ENCODE data around the gene TBC1D1.
A peak's percentile ranks its signal among the peaks of the same experiment; 100 is the strongest.
"Not testable (repeated sequence)": the region's sequence is repeated elsewhere in the genome, so short reads cannot be mapped to it uniquely, and the experiment has no call there.

Gene TBC1D1

DNA sequence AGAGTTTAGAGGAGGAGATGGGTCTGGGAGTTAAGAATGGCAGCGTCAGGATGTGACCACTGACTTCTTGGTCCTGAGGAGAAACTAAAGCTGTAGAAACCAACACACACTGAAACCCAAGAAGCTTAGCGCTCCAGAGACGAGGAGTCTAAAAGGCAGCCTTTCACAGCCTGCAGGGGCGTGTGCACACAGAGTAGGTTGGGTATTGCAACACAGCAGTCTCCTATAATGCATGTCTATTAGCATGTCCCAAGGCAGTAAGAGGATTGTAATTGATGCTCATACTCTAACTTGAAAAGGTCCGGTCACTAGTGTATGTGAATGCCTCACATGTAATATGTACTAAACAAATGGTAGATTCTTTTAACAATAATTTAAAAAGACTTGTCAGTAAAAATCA is 126.7 kb downstream of the TBC1D1 start:
- no peak for DNase-seq

DNA sequence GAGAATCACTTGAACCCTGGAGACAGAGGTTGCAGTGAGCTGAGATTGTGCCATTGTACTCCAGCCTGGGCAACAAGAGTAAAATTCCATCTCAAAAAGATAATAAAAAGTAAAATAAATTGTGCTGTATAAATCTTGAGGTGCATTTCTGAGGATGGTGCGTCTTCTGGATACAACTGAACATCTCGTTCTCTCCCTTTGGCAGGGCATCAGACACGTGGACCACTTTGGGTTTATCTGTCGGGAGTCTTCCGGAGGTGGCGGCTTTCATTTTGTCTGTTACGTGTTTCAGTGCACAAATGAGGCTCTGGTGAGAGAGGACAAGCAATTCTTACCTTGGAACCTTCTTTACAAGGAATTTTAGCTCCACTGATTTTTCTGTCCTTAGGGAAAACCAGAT is 129.5 kb downstream of the TBC1D1 start:
- DNase-seq, result no peak

DNA sequence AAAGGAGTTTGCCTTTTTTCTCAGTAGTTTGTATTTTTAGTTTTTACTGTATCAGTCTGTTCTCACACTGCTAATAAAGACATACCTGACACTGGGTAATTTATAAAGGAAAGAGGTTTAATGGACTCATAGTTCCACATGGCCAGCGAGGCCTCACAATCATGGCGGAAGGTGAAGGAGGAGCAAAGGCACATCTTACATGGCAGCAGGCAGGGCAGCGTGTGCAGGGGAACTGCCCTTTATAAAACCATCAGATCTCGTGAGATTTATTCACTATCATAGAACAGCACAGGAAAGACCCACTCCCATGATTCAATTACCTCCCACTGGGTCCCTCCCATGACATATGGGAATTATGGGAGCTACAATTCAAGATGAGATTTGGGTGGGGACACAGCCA is 130.1 kb downstream of the TBC1D1 start:
- not testable (repeated sequence) for DNase-seq

DNA sequence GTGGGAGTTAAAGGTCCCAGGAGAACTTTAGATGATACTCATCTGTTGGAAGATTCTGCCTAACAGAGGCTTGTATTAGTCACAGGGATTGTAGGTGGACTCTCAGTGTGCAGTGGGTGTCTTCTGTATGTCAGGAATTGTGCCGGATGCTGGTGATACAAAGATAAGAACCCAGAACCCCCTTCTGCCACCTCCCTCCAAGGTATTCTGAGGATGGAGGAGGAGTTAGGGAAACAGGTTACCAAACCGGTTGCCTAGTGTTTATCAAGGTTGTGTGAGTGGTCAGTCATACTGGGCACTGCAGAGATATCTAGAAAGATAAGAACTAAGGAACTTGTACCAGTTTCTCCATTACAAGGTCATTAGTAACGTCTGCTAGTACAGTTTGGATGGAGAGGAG is 130.9 kb downstream of the TBC1D1 start:
- no peak for DNase-seq

DNA sequence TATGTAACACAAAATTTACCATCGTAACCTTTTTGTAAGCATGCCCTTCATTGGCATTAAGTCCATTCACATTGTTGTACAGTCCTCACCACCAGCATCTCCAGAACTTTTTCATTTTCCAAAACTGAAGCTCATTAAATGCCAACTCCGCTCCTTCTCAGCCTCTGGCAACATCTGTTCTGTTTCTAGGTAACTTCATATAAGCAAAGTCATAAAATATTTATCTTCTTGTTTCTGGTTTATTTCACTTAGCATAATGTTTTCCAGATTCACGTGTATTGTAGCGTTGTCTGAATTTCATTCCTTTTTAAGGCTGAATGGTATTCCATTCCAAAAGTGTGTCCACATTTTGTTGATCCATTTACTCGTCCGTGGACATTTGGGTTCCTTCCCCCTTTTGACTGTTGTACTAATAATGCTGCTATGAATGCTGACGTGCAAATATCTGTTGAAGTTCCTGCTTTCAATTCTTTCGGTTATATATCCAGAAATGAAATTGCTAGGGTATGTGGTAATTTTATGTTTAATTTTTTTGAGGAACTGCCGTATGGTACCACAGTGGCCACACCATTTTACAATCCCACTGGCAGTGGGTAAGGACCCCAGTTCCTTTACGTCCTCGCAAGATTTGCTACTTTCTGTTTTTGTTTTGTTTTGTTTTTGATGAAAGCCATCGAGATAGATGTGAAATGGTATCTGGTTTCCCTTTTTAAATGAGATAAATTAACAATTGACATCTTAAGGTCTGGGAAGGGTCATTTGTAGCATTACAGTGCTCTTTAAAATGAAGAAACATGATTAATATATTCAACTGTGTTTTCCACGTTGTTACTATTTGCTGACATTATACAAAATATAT is 132.7 kb downstream of the TBC1D1 start:
- DNase-seq, result no peak

DNA sequence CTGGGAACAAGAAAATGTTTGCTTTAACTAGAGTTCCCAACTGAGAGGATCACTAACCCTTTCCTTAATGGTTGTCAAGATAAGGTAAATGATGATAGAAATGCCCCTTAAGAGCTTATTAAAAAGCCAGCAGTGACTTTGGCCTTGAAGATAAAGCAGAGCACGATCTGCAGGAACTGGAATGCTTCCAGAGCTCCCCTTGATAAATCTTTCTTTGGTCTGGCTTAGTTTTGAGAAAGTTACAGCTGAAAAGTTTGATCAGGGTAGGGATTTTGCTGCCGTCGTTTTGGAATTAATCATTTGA is 133.3 kb downstream of the TBC1D1 start:
- DNase-seq, result no peak

DNA sequence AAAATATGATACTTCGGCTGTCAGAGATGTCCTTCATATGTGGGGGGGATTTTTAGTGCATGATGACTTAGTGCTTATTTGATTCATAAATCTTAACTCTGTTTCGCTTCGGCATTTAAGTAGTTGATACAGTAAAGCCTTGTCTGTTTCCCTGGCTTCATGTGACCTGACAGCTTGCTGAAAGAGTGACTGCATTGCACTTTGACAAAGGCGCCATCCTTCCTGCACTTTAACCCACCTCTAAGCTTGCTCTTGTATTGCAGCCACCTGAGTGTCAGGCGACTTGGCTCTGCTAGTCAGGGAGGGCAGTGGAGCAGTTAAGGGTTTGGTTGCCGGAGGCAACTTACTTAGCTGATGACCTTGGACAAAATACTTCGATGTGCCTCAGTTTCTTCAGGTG is 134.8 kb downstream of the TBC1D1 start:
- no peak for DNase-seq

DNA sequence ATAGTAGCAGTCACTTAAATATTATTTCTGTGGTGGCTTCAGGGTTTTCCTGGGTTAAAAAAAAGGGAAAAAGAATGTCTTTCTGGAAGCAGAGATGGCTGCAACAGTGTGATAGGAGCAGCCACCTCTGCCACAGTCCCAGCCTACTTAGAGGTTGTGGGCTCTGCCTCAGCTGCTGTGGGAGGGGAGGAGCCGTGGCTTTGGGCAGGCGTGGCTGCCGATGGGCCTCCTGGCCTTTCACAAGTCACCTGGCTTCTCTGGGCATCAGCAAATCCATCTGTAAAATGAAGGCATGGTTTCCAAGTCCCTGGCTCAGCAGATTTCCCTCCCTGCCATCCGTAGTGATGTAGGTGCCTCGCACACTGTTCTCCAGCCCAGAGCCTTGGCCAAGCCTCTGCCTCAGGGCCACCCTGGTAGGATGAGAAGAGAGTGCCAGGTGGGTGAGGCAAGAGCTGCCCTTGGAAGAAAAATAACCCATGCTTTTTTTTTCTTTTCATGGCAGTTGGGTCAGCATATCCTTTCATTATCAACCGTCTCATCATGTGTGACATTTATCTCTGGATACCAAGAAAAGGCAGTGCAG is 135.4 kb downstream of the TBC1D1 start:
- no peak for DNase-seq

DNA sequence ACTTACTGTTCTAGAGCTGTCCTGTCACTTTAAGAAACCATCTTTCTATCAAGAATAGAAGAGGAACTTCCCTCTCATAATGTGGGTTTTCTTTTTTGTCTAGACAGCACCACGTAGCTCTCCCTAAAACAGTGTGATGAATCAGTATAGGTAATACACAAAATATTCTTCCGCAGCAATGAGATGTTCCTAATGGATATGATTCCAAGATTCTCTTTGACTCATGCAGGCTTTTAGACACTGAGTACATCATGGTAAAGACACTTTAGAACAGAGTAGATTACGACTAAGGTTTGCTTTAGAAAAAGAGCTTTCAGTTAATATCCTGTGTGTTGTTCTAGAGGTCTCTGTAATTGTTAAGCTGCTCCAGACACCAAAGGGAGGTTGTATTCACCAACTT is 139.1 kb downstream of the TBC1D1 start:
- no peak for DNase-seq

DNA sequence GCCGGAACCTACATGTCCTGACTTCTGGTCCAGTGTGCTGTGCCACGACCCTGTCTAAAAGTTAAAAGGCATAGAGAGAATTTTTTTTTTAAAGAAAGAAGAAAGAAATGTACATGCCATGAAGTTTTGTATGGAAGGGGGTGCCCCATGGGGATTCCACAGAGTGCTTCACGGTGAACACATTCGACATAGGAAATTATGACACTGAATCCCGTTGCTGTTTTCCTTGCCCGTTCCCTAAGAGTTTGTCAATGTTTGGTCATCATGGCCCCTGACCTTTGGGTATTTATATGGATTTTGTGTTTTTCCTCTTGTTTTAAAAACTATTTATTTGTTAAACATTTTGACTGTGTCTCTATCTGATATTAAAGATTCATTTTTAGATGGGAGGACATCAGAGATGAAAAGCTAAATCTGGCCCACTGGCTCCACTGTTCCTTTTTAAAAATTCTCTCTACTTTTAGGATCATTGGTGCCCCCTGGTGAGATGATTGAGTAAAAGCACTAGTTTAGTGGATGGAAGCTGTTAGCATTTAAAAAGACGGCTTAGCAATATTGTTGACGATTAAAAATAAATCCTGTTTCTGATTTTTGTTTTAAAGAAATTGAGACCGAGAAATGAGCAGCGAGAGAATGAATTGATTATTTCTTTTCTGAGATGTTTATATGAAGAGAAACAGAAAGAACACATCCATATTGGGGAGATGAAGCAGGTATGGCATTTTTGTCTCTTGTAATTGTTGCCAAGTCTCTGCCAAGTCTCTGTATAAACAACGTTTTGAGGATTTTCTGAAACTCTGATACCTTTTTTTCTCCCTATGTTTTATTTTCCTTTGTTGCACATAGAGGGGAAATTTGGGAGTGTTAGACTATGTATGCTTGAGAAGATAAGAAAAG is 144.3 kb downstream of the TBC1D1 start:
- DNase-seq, result no peak

DNA sequence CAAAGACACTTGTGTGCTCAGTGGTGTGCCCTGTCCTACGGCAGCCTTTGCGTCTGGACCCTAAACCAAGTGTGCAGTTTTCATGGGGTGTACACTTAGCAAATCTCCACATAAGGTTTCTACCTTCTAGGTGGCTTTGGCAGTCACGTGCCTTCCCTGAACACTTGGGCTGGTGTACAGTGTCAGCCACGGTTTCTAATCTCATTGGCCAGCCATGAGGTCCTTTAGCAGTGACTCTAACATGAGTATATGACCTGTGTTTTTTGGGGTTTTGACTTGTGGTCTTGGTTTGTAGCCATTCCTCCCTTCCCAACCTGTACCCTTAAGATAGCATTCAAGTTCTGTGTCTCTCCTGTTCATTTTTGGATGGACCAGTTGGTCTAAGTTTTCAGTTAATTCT is 145.7 kb downstream of the TBC1D1 start:
- no peak for DNase-seq

DNA sequence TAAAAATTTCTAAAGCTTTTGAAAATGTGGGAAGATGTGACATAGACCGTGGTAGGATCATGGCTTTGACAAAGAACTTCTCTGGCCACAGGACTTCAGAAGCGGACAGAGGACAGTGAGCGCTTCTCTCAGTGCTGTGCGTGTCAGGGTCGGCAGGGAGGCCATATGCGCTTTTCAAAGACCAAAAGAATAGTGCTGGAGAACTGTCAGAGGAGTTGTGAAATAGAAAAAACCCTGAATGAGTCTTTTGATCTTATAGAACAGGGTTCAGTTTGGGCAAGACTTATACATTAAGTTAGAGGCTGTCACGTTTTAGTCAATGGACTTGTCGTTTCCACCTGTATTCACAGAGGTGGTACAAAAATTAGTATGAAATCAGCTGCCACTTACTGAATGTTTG is 146.7 kb downstream of the TBC1D1 start:
- no peak for DNase-seq

DNA sequence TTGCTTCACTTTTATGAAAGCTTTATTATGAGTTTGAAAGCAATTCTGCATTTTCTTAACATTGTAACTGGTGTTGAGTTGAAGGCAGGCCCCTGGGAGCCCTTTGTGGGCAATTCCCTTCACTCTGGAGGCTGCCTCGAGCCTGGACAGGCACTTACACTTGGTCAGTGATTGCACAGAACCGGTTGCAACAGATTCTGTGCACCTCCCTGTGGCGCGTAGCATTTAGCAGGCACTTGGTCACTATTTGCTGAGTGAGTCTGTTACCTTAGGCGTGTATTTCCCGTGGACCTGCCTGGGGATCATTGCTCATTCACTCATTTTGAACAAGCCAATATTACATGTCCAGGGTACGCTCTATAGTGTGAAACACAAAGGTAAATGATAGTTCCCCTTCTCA is 149.7 kb downstream of the TBC1D1 start:
- no peak for DNase-seq

DNA sequence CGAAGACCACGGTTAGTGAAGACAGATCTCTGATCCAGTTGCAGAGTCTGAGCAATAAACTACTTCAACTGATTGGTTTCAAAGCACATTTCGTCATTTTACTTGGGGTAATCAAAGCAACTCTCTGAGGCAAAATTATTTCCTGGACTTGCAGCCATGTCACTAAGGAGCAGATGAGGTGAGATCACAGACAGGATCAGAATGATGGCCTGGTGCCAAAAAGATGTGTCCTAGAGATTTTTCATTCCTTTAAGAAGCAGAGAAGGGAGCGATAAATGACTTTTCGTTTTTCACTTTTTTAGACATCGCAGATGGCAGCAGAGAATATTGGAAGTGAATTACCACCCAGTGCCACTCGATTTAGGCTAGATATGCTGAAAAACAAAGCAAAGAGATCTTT is 153.2 kb downstream of the TBC1D1 start:
- no peak for DNase-seq

DNA sequence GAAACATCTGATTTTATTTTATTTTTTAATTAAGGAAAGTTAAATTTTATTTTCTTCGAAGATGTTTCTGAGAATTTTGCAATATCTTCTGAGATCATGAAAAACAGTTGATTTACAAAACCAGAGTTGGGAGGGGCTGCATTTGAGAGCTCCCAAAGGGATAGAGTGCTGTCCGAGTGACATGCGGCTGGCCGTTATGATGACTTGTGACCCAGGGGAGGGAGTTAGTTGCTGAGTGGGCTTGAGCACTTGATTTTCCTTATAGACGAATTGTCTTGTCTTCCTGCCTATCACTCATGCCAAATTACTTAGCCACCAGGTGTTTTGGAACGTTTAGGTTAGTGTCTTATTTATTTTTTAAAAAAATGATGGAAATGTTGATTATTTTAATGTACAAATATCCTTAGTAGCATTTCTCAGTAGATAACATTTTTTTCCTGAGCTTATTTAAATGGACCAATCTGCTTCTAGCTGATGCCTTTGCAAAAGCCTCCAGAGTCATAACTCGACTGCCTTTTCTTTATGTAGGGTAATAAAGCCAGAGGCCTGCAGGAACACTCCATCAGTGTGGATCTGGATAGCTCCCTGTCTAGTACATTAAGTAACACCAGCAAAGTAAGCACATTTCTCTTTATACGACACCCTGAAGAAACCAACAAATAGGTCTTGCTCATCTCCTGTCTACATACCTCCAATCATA is 154.6 kb downstream of the TBC1D1 start:
- DNase-seq, result no peak

DNA sequence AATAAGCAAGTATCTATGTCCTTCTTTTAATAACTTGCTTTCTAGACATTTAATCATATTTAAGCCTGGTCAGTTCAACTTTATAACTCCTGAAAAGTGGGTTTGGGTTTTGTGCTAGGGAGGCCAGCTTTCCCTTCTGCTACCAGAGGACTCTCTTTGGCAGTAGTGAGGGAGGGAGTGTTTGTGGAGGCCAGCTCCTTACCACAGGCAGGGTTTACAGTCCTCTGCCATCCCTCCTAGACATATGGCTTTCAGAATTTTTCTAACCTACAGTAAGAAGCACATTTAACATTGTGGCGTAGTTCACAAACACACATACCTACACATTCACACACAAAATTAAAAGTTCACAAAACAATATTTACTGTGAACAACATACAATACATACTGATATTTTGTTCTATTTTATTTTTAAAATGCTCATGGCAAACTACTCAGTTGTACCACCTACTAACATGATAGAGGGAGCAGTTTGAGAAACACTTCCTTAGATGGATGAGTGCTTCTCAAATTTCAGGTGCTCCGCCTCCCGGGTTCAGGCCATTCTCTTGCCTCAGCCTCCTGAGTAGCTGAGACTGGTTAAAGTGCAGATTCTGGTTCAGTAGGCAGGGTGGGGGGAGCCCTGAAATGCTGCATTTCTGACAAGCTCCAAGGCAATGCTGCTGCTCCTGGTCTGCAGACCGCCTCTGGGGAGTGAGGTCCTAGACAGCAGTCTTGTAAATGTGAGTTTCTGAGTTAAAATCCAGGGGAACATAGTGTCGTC is 156.0 kb downstream of the TBC1D1 start:
- DNase-seq, result no peak

DNA sequence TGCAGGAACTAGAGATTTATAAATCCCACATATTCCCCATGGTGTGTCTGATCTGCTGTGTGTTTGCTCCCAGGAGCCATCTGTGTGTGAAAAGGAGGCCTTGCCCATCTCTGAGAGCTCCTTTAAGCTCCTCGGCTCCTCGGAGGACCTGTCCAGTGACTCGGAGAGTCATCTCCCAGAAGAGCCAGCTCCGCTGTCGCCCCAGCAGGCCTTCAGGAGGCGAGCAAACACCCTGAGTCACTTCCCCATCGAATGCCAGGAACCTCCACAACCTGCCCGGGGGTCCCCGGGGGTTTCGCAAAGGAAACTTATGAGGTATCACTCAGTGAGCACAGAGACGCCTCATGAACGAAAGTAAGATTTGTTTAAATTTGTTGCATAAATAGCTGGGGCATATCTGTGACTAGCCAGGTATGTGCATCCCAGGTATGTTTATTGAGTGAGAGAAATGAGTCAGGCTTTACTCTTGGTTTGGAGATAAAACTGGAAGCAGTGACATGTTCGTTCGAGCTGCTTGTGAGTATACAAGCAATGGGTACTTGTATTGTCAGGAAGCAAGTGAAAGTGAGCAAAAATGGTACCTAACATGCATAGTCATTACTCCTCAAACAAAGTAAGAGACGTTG is 158.8 kb downstream of the TBC1D1 start:
- no peak for DNase-seq

DNA sequence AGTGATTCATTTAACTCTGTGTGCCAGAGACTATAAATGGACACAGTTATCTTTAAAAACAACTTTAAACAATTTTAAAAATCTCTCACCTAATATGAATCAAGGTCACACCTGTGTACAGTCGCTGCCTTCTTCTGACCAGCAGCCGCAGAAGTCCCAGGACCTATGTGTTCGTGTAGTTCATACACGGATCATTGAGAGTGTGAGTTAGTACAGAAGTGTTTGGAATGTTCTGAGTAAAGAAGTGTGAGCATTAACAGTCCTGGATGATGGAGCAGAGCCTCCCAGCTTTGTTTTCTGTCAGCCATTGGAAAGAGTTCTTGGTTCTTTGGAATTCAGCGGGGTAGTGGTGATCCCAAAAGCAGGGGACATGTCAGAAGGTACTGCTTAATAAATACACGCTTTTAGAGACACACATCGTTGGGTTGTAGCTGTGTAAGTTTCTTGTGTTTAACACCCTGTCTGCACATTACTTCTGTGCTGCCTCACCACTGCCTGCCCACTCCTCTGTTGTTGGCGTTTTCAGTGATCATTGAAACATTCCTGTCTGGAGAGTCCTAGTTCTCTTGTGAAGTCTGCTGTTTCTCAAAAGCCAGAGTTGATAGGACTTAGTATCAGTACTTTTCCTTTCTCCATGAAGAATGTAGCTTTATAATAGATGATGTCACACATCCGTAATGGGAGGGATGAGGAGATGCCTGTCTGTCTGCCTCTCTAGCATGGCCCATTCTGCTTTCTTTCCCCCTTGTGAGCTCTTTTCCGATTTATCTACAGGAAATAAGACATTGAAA is 159.9 kb downstream of the TBC1D1 start:
- DNase-seq, result no peak

DNA sequence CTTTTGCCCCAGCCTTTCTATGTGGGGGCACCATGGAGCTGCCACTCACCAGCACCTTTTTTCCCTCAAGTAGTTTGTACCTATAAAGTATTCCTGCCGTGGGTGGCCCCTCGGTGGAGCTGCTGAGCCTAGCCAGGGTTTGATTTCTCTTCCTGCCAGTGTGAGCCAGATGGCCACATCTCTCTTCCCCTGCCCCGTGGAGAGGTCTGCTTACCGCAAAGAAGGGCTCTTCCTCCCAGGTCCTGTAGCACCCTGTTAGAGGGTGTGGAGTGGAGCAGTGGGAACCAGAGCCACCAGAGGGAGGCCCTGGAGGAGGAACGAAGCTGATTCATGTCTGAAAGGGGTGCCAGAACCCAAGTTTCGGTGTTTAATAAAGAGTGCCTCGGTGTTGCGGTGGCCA is 164.7 kb downstream of the TBC1D1 start:
- DNase-seq, result no peak

DNA sequence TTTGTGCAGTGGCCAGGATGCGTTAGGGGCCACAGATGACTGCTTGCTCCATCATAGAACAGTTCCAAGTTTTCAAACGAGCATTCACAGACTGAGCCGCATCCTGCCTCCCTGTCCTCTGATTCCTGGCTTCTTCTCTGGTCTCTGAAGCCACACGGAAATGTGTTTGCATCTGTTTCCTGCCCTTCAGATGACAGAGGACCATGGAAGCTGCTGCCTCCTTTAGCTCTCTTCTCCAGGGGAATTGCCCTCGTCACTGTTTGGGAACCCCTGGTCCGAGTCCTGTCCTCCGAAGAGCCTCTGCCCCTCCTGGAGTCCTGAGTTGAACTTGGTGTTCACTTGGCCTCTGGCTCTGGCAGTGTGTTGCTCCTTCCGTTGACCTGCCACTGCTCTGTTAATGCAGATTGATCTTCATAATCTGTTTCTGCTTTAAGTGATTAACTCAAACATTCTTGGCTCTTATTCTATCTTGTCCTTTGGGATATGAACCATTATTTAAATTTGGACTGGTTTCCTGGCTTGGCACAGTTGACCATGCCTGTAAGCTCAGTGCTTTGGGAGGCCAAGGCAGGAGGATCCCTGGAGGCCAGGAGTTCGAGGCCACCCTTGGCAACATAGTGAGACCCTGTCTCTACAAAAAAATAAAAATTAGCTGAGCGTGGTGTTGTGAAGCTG is 165.3 kb downstream of the TBC1D1 start:
- peak; percentile 44 for DNase-seq

DNA sequence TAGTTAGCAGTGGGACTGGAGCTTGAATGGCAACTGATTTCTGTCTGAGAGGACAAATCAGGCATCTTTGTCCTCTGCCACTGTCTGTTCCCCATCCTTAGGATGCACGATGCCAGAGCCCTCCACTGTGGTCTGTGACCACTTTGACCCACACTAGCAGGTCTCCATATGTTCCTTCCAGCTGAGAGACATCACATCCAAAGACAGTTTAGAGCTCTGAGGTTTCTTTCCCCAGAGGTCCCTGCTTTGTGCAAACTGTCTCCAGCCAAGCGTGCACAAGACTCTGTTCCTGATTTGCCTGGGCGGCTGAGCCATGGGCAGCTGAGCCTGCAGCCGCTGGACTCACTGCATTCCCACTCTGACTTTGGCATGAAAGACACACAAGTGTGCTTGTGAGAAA is 167.3 kb downstream of the TBC1D1 start:
- no peak for DNase-seq

Data from right hindlimb (tissue), 1 donor.